SU-DHL-6 (cell line): ENCODE measurements around the gene S100A7A.

Experiments
- EZH2phosphoT487 ChIP-seq: fragments of 200-600 bp; sonication (generic), shearing (Covaris generic); conservative IDR thresholded peaks from 2 replicates; pipeline ENCODE4 v1.6.1; 2018; ENCODE audit warnings: mild to moderate bottlenecking, antibody characterized with exemption, low read length, moderate library complexity, mixed read lengths
- TF ChIP-seq, protein P1 (sequence below): fragments of 200-600 bp; sonication (generic); IDR thresholded peaks from one replicate; pipeline ENCODE4 v1.5.1; 2017; ENCODE audit warnings: antibody characterized with exemption, mild to moderate bottlenecking, low read length, moderate library complexity; ENCODE audit not compliant: insufficient read depth, poor library complexity, severe bottlenecking

GRCh38 chr1:153402226-153402625 is 14.1 kb upstream of the S100A7A start:
- TF ChIP-seq, protein P1, sequence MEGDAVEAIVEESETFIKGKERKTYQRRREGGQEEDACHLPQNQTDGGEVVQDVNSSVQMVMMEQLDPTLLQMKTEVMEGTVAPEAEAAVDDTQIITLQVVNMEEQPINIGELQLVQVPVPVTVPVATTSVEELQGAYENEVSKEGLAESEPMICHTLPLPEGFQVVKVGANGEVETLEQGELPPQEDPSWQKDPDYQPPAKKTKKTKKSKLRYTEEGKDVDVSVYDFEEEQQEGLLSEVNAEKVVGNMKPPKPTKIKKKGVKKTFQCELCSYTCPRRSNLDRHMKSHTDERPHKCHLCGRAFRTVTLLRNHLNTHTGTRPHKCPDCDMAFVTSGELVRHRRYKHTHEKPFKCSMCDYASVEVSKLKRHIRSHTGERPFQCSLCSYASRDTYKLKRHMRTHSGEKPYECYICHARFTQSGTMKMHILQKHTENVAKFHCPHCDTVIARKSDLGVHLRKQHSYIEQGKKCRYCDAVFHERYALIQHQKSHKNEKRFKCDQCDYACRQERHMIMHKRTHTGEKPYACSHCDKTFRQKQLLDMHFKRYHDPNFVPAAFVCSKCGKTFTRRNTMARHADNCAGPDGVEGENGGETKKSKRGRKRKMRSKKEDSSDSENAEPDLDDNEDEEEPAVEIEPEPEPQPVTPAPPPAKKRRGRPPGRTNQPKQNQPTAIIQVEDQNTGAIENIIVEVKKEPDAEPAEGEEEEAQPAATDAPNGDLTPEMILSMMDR: no peak
- TF ChIP-seq EZH2phosphoT487: no peak
